Panc1 (cell line): Measurements from ENCODE around the gene PPP1R9A. TPM values are rescaled to one million over a fixed set of nuclear protein-coding genes. Genes with fewer than 3 reads are reported as not detected.
A peak's percentile ranks its signal among the peaks of the same experiment; 100 is the strongest.

ENCODE experiments used
- ATAC-seq: fragments of 200-7000 bp; cut with Tn5 transposase; 2 replicates; pipeline ENCODE4 v1.9.1; 2020; ENCODE audit warnings: mild to moderate bottlenecking, moderate library complexity
- BruUV-seq: library from RNA; stranded (reverse); fragments of 400-500 nt; replicated peaks from 2 replicates; lab custom pipeline; 2021; lab: Mats Ljungman, UMichigan
- CTCF ChIA-PET: fragments of 300-600 bp; sonication (Branson Sonifier 250); formaldehyde crosslinking; loops from one replicate; lab custom pipeline; 2022; ENCODE audit warnings: antibody characterized with exemption; lab: Charles Lee
- POLR2A ChIA-PET: fragments of 300-600 bp; sonication (Branson Sonifier 250); formaldehyde crosslinking; loops from one replicate; lab custom pipeline; 2022; ENCODE audit warnings: antibody characterized with exemption; lab: Charles Lee
- DNase-seq: peaks from one replicate; pipeline ENCODE4 v3.0.0-alpha.2; 2010; ENCODE audit warnings: low read depth, low spot score
- H3K27ac ChIP-seq: 2 replicates; pipeline ENCODE4 v1.5.1; 2011; ENCODE audit warnings: mild to moderate bottlenecking, low read length, inconsistent platforms
- H3K27me3 ChIP-seq: fragments of 200-500 bp; sonication (Bioruptor generic); 2 replicates; pipeline ENCODE4 v1.6.0; 2014; ENCODE audit warnings: low read length, inconsistent platforms; ENCODE audit not compliant: control insufficient read depth, insufficient read depth
- H3K36me3 ChIP-seq: fragments of 200-500 bp; sonication (Bioruptor generic); 2 replicates; pipeline ENCODE4 v1.5.1; 2014; ENCODE audit warnings: inconsistent platforms, mild to moderate bottlenecking, low read length, moderate library complexity; ENCODE audit not compliant: control insufficient read depth, insufficient read depth
- H3K4me1 ChIP-seq: 2 replicates; pipeline ENCODE4 v1.5.1; 2011; ENCODE audit warnings: inconsistent platforms, mild to moderate bottlenecking, low read length, moderate library complexity; ENCODE audit not compliant: control insufficient read depth, insufficient read depth
- H3K4me3 ChIP-seq, 2 experiments: 2 replicates each; pipeline ENCODE4 v1.5.1; 2011 to 2012; ENCODE audit warnings: low read depth in 2 of 2, low read length in 2 of 2, mild to moderate bottlenecking in 2 of 2, inconsistent platforms in 1 of 2, moderate library complexity in 1 of 2
- H3K9me3 ChIP-seq: fragments of 200-500 bp; sonication (Bioruptor generic); 2 replicates; pipeline ENCODE4 v1.5.1; 2014; ENCODE audit warnings: low read depth, mild to moderate bottlenecking, inconsistent platforms, low read length, moderate library complexity; ENCODE audit not compliant: control insufficient read depth, insufficient read depth
- POLR2AphosphoS5 ChIP-seq: IDR thresholded peaks from 2 replicates; pipeline ENCODE4 v1.6.1; 2012; ENCODE audit warnings: mild to moderate bottlenecking, low read depth, low read length, moderate library complexity
- SIN3A ChIP-seq: IDR thresholded peaks from 2 replicates; pipeline ENCODE4 v1.6.1; 2012; ENCODE audit warnings: low read depth, mild to moderate bottlenecking, low read length, moderate library complexity, borderline replicate concordance; ENCODE audit not compliant: insufficient read depth
- TCF7L2 ChIP-seq: IDR thresholded peaks from 2 replicates; pipeline ENCODE4 v1.6.1; 2011; ENCODE audit warnings: mild to moderate bottlenecking, low read depth, low read length, inconsistent platforms
- in situ Hi-C: cut with HindIII; loops from 2 replicates; pipeline ENCODE4 v1.10.0; 2016; ENCODE audit warnings: low sequenced_read_pairs, low pct_unique_long_range_greater_than_20kb
- intact Hi-C: fragments of 100-400 bp; cut with micrococcal nuclease; formaldehyde crosslinking; loops from one replicate; pipeline ENCODE4 v1.10.0; 2022; ENCODE audit not compliant: unreplicated experiment
- total RNA-seq: library from RNA; stranded (reverse); gene quantifications from one replicate; pipeline ENCODE4 v1.2.1, GENCODE V29; 2021; ENCODE audit not compliant: unreplicated experiment
- TF ChIP-seq, protein P1 (sequence below), 2 experiments: IDR thresholded peaks; 2 replicates each; pipeline ENCODE4 v1.6.1; 2011 to 2012; ENCODE audit warnings: low read depth in 2 of 2, control low read depth in 1 of 2, low read length in 1 of 2, mild to moderate bottlenecking in 1 of 2, moderate library complexity in 1 of 2; ENCODE audit not compliant: insufficient read depth in 1 of 2
- TF ChIP-seq, protein P2 (sequence below): fragments of 450-650 bp; IDR thresholded peaks from 2 replicates; pipeline ENCODE4 v1.5.1; 2017; ENCODE audit warnings: mild to moderate bottlenecking

Gene PPP1R9A
- total RNA-seq, 1 experiment from 2014 or later, result 5.0 TPM

- CTCF ChIA-PET, result no interaction called here
- Histone ChIP-seq H3K4me3 (no peak overlapping the region), H3K27me3 (no peaks in the 10 kb centered on the region), H3K27ac (no peak overlapping the region), H3K36me3 (no peaks in the 10 kb centered on the region), H3K9me3 (no peaks in the 10 kb centered on the region), H3K4me1 (no peaks in the 10 kb centered on the region)
- intact Hi-C loops (no loop called here), in situ Hi-C loops (no loop called here)
- BruUV-seq, result no TSS peak
- TF ChIP-seq, protein P1, sequence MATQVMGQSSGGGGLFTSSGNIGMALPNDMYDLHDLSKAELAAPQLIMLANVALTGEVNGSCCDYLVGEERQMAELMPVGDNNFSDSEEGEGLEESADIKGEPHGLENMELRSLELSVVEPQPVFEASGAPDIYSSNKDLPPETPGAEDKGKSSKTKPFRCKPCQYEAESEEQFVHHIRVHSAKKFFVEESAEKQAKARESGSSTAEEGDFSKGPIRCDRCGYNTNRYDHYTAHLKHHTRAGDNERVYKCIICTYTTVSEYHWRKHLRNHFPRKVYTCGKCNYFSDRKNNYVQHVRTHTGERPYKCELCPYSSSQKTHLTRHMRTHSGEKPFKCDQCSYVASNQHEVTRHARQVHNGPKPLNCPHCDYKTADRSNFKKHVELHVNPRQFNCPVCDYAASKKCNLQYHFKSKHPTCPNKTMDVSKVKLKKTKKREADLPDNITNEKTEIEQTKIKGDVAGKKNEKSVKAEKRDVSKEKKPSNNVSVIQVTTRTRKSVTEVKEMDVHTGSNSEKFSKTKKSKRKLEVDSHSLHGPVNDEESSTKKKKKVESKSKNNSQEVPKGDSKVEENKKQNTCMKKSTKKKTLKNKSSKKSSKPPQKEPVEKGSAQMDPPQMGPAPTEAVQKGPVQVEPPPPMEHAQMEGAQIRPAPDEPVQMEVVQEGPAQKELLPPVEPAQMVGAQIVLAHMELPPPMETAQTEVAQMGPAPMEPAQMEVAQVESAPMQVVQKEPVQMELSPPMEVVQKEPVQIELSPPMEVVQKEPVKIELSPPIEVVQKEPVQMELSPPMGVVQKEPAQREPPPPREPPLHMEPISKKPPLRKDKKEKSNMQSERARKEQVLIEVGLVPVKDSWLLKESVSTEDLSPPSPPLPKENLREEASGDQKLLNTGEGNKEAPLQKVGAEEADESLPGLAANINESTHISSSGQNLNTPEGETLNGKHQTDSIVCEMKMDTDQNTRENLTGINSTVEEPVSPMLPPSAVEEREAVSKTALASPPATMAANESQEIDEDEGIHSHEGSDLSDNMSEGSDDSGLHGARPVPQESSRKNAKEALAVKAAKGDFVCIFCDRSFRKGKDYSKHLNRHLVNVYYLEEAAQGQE (IDR thresholded peaks at IDR 0.05; ENCODE audit: insufficient read depth in 1 of 2, low read depth in 2 of 2, low read length in 1 of 2), result no peak
- ATAC-seq (no peak), DNase-seq (no peak)
- POLR2A ChIA-PET, result no interaction called here
These were observed 420.0 kb downstream of the PPP1R9A start for GRCh38 chr7:95327356-95327755.

GRCh38 chr7:95330204-95330960, 423.0 kb downstream of the PPP1R9A start:
- in situ Hi-C loops, result no loop called here

More at GRCh38 chr7:95330204-95330960, 423.0 kb downstream of the PPP1R9A start:
- no peak for ATAC-seq
- POLR2A ChIA-PET, result no interaction called here
- H3K4me3 ChIP-seq, result peak overlapping the region; percentile 7 to 43; a peak in 3 of 4 replicates
- no peaks in the 10 kb centered on the region for H3K9me3 ChIP-seq
- intact Hi-C loops, result no loop called here
- no peak overlapping the region for H3K27ac ChIP-seq
- DNase-seq, result no peak
- BruUV-seq, result no TSS peak
- no peaks in the 10 kb centered on the region for H3K4me1 ChIP-seq
- CTCF ChIA-PET, result no interaction called here
- H3K36me3 ChIP-seq, result no peaks in the 10 kb centered on the region
- TF ChIP-seq POLR2AphosphoS5, result no peak
- TF ChIP-seq SIN3A, result no peak
- TF ChIP-seq TCF7L2, result no peak
- TF ChIP-seq, protein P1 (IDR thresholded peaks at IDR 0.05; ENCODE audit: insufficient read depth in 1 of 2, low read depth in 2 of 2, low read length in 1 of 2), result no peak
- TF ChIP-seq, protein P2, sequence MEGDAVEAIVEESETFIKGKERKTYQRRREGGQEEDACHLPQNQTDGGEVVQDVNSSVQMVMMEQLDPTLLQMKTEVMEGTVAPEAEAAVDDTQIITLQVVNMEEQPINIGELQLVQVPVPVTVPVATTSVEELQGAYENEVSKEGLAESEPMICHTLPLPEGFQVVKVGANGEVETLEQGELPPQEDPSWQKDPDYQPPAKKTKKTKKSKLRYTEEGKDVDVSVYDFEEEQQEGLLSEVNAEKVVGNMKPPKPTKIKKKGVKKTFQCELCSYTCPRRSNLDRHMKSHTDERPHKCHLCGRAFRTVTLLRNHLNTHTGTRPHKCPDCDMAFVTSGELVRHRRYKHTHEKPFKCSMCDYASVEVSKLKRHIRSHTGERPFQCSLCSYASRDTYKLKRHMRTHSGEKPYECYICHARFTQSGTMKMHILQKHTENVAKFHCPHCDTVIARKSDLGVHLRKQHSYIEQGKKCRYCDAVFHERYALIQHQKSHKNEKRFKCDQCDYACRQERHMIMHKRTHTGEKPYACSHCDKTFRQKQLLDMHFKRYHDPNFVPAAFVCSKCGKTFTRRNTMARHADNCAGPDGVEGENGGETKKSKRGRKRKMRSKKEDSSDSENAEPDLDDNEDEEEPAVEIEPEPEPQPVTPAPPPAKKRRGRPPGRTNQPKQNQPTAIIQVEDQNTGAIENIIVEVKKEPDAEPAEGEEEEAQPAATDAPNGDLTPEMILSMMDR, result no peak
- H3K27me3 ChIP-seq, result no peaks in the 10 kb centered on the region
